H54 (cell line): Measurements from ENCODE around the gene NAT8L.

Experiments
- DNase-seq: peaks from one replicate; pipeline ENCODE4 v3.0.0; 2011; ENCODE audit warnings: low spot score, mixed read lengths; ENCODE audit not compliant: insufficient read length
- FAIRE-seq: peaks from 3 replicates; lab custom pipeline; 2011; peaks lifted over from hg19 to GRCh38; lab: Jason Lieb, UNC
- POLR2A ChIP-seq: IDR thresholded peaks from 2 replicates; pipeline ENCODE4 v1.6.1; 2011; ENCODE audit warnings: low read depth, mild to moderate bottlenecking, low read length

The NAT8L gene

DNA sequence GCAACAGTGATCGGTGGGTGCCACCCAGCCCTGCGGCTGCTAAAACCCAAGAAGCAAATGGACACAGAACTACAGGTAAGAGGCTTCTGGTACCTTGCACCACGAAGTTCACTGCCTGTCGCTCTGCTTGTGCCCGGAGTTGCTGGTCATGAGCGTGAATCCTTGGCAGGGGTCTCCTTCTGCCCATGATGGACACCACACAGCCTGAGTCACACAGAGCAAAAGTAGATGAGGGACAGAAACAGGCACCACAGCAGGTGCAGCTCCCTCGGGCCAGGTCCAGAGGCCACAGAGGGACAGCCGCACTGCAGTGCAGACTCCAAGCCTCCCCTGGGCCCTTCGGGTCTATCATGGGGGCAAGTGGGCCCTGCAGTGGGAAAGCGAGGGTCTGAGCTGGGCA is 22.4 kb downstream of the NAT8L start:
- FAIRE-seq (no peak), DNase-seq (no peak)
- no peak for TF ChIP-seq POLR2A

DNA sequence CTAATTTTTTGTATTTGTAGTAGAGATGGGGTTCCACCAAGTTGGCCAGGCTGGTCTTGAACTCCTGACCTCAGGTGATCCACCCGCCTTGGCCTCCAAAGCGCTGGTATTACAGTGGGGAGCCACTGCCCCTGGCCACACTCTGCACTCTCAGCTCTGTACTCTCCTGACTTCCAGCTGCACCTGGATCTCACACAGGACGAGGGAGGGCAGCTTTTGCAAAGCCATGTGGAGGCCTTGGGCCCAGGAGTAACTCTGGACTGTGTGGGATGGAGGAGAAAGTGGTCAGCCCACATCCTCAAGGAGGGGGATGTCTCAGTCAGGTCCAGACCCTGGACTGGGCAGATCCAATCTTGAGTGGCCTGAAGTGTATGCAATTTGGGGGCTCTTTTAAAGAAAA is 23.0 kb downstream of the NAT8L start:
- DNase-seq: no peak
- no peak for TF ChIP-seq POLR2A
- FAIRE-seq: no peak

DNA sequence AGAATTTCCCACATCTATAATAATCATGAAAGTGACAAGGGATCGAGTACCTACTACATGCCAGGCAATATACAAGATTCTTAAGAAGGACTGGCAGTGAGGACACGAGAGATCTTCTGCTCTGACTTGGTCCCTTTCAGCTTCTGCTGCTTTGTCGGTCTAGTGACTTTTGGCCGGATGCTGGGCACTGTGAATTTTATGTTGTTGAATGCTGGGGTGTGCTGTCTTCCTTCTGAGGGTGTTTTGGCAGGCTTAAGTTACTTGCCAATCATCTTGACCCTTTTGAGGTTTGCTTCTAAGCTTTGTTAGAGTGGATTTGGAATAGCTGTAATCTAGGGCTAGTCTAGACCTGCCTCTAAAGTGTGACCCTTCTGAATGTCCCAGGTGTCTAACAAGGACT is 23.5 kb downstream of the NAT8L start:
- no peak for TF ChIP-seq POLR2A
- FAIRE-seq: no peak

DNA sequence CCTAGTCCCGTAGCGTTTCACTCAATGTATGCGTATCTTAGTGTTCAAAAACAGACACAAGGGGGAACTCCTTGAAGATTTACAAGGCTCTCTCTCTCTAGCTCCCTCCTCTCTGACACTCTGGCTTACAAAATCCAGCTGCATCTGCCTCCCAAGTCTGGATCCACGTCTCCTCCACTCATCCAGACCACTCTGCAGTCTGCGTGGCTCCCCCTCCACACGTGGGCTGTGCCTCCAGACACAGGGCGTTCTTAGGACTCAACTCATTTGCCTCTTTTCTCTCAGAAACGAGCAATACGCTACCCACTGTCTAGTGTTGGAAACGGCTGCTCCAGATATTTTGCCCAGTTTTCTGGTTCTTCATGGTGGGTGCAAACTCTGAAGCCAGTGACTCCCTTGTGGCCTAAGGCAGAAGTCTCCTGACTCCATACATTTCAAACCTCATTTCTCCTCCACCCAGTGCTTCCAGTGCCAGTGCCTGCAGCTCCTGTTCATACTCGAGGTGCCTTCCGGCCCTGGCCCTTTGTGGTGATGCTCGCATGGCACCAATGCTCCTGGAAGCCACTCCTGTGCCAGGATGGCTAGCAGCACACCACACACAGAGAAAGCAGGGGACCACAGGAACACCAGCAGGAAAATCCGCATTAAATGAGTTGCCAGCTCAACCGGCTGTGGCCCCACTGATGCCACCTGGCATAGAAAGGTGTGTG is 24.1 kb downstream of the NAT8L start:
- FAIRE-seq (no peak), DNase-seq (no peak)
- TF ChIP-seq POLR2A: no peak

More for the DNA sequence above, 23.5 kb downstream of the NAT8L start:
- DNase-seq: no peak

DNA sequence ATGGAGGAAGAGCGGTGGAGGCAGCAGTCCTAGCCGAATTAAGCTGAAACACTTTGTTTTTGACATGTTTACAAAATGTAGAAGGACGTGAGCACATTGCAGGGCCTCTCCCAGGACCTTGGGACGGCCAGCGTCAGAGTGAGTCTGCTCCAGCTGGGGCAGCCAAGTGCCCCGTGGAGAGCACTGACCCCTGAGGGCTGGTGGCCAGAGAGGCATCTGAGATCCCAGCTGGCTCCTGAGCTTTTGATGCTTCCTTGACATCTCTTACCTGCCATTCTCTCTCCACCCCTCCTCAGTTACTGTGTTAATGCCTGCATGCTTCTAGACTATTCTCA is 24.7 kb downstream of the NAT8L start:
- TF ChIP-seq POLR2A: no peak
- FAIRE-seq (no peak), DNase-seq (no peak)

DNA sequence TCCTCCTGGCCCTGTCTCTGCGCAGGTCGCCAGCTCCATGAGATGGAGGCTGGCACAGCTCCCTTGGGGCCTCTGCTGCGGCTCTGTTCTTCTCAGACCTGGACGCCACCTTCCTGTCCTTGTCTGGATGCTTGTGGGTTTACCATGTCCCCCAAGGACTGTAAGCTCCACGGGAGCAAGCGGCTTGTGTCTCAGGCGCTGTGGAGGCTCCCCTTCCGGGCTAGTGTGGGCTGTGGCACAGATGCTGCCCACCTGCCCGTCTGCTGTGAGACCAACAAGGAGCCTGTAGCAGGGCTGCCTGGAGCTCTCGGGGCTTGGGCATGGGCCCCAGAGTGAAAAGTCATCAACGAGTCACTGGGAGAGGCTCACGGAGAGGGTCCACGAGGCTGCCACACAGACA is 25.2 kb downstream of the NAT8L start:
- FAIRE-seq (no peak), DNase-seq (no peak)
- TF ChIP-seq POLR2A: no peak

DNA sequence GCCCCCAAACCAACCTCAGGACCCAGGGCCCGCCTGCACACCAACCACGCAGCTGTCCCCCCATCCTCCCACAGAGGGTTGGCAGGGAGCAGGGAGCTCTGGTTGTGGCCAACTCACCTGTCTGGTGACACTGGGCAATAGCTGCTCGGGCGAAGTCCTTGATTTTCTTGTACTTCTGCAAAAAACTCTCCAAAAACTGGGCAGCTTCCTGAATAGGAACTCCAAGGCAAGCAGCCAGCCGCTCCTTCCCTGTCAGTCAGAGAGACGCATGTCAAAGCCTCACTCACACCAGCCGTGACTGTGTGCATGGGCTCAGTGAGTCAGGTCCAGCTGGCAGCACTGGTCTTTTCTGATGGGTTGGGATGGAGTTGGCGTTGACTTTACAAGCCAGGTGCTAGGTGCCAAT is 26.4 kb downstream of the NAT8L start:
- no peak for FAIRE-seq
- no peak for DNase-seq
- TF ChIP-seq POLR2A: no peak

DNA sequence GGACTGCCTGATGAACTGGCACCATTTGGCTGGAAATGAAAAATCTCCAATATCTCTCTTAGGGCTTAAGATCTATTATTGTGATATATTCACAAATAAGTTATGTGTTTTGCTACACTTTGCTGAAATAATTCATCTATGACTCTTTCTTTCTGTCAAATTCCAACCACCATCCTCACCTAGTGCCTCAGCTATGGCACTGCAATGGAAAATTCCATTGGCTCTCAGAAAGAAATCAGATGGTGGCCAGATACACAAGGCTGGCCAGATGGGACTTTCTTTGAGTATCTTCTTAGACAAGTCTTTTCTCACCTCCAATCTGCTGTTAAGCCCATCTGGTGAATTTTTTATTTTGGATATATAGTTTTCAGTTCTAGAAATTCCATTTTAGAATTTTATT is 28.0 kb downstream of the NAT8L start:
- DNase-seq (no peak), FAIRE-seq (no peak)
- TF ChIP-seq POLR2A: no peak

DNA sequence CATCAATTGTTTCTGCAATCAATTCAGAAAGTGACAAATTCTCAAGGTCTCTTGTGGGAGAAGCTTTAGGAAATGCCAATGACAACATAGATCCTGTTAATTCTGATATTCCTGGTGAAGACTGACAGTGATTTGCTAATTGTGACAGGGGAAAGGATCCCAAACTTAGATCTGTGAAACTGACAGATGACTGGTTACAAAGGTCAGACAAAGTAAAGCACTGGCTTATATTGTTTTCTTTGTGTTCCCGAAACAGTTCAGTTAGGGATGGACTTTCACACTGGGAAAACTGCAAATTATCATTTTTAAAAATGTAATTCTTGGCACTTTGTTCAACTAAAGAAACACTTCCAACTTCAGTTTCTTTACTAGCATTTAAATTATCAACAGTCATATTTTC is 30.1 kb downstream of the NAT8L start:
- no peak for TF ChIP-seq POLR2A
- DNase-seq (no peak), FAIRE-seq (no peak)

DNA sequence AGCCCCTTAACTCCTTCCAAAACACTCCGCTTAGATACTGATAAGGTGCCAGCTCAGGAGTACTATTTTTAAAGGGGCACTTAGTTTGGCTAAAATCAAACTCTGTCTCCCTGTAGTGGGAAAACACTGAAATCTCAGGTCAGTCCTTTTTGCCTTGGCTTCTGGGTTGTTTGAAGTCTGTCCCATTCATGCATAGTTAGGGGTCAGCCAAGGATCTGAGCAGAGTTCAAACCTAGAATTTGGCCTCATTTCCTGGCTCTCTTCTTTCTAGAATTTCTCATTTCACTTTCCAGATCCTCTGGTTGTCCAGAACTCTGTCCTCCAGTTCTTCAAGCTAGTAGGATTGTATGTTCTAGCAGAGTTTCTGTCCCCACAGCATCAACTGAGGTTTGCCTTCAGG is 31.5 kb downstream of the NAT8L start:
- no peak for TF ChIP-seq POLR2A
- DNase-seq: no peak
- FAIRE-seq: no peak

DNA sequence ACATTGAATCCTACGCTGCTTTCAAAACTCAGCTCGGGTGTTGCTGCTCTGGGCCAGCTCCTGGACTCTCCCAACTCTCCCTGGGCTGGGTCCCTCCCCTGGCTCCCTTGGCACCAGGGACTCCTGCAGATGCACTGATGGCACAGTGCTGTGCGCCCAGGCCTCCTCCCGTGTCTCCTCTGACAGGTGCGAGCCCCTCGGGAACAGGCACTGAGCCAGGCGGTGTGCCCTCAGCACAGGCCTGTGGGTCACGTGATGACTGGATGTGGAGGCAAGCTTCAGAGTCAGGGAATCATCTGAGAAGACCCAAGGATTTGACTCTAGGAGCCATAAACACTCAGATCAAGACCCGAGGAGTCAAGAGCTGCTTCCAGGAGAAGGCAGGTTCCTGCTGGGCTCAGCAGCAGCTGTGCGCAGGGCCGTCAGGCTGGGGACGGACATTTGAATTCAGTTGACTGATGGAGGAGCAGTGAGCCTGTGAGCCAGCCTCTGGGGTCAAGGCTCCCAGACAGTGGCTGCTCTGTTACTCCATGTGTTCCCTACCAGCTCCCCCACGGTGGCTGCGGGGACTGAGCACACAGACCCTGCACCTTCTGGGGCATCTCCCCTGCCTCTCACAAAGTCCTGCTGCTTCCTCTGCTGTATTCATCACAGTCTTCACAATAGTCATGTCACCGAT is 33.0 kb downstream of the NAT8L start:
- DNase-seq: no peak

DNA sequence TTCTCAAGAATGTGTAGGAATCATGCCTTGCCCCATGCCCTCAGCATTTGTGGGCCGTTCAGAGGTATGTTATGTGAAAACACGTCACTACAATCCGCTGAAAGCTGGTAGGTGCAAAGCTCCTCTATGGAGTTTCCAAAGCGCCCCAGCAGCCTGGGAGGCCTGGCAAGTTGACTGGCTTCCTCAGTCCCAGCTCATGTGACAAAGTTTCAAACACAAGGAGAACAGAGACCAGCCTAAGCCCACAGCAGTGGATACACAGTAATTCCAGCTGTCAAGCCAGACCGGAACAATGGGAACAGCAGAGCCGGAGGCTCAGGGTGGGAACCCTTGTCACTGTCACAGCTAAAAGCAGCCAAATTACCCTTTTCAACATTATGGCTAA is 33.5 kb downstream of the NAT8L start:
- no peak for DNase-seq
- no peak for FAIRE-seq
- no peak for TF ChIP-seq POLR2A

More for the DNA sequence above, 33.0 kb downstream of the NAT8L start:
- no peak for TF ChIP-seq POLR2A
- FAIRE-seq: no peak

DNA sequence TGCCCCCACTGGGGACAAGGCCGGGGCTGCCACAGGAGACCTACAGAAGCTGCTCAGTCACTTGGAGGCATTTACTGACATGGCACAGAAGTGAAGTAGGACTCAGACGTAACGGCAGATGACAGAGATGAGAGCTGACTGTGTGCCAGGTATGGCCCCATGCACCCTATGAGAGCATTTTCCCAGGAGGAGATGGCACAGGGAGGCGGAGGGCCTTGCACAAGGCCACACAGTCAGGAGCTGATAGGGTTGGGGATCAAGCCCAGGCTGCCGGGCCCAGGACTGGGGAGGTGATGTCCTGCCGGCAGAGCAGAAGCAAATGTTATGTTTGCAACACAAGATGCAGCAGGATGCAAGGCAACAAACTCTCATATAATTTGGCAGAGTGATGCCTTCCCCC is 34.1 kb downstream of the NAT8L start:
- no peak for DNase-seq
- no peak for FAIRE-seq
- no peak for TF ChIP-seq POLR2A

DNA sequence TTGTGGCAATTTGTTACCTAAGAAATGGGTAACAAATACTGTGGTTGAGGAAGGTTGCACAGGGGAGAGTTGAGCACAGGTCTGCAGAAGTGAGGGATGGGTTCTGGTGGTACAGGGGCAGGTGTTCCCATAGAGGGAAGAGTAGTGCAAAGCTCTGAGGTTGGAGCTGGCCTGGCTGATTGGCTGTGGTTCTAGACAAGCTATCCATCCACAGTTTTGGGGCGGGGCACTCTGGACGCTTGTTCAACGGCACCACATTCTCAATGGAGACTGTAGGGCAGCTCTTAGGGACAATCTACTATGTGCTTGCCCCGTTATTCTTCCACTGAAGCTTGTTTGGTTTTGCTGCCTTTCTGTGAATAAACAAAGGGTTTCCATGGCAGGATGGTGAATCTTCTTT is 35.4 kb downstream of the NAT8L start:
- FAIRE-seq (no peak), DNase-seq (no peak)
- no peak for TF ChIP-seq POLR2A
